ENCODE measurements around the gene ZNF280B.

- TF ChIP-seq CTCF (IDR thresholded peaks at IDR 0.05), result no peak
- TF ChIP-seq ZFX (IDR thresholded peaks at IDR 0.05; ENCODE audit: borderline replicate concordance), result no peak
Observed at GRCh38 chr22:22458387-22458786, 50.2 kb downstream of the ZNF280B start.

Data from 22Rv1 (cell line).